Kidney (tissue), 14 donors: Measurements from ENCODE around the gene RBM23. TPM values are rescaled to one million over a fixed set of nuclear protein-coding genes. Genes with fewer than 3 reads are reported as not detected.

ENCODE experiments used
- DNase-seq, 5 donors: peaks; one replicate each; pipeline ENCODE4 v3.0.0-alpha.2; 2013 to 2020
- FAIRE-seq: peaks from 2 replicates; lab custom pipeline; 2012; peaks lifted over from hg19 to GRCh38; lab: Jason Lieb, UNC
- H3K27ac ChIP-seq, 2 donors: one replicate each; pipeline ENCODE4 v1.7.0; 2013; ENCODE audit warnings: low read depth in 2 of 2, low read length in 2 of 2, inconsistent platforms in 1 of 2
- H3K27me3 ChIP-seq: one replicate; pipeline ENCODE4 v1.7.1; 2013; ENCODE audit warnings: low read length, inconsistent platforms; ENCODE audit not compliant: control insufficient read depth, insufficient read depth
- H3K36me3 ChIP-seq, 3 donors: one replicate each; pipeline versions ENCODE4 v1.7.0 to v1.7.1; 2013; ENCODE audit warnings: low read length in 3 of 3, control low read depth in 1 of 3, inconsistent platforms in 1 of 3; ENCODE audit not compliant: insufficient read depth in 3 of 3, control insufficient read depth in 2 of 3
- H3K4me1 ChIP-seq, 3 donors: one replicate each; pipeline versions ENCODE4 v1.7.0 to v1.7.1; 2013; ENCODE audit warnings: low read length in 3 of 3, inconsistent platforms in 1 of 3, low read depth in 1 of 3; ENCODE audit not compliant: control insufficient read depth in 2 of 3, insufficient read depth in 2 of 3
- H3K4me3 ChIP-seq, 3 donors: one replicate each; pipeline versions ENCODE4 v1.7.0 to v1.8.1; 2013; ENCODE audit warnings: low read length in 3 of 3, control low read depth in 1 of 3, inconsistent platforms in 1 of 3
- H3K9ac ChIP-seq, 3 donors: one replicate each; pipeline versions ENCODE4 v1.7.0 to v1.7.1; 2013; ENCODE audit warnings: low read length in 3 of 3, control low read depth in 1 of 3, inconsistent platforms in 1 of 3
- H3K9me3 ChIP-seq, 3 donors: one replicate each; pipeline versions ENCODE4 v1.7.0 to v1.7.1; 2013; ENCODE audit warnings: low read length in 3 of 3, control low read depth in 1 of 3, inconsistent platforms in 1 of 3; ENCODE audit not compliant: control insufficient read depth in 2 of 3, insufficient read depth in 1 of 3
- CTCF ChIP-seq: IDR thresholded peaks from 3 replicates; pipeline ENCODE4 v1.5.1; 2012; ENCODE audit warnings: mild to moderate bottlenecking, moderate library complexity, borderline replicate concordance; ENCODE audit not compliant: insufficient read depth; ENCODE audit errors: extremely low read depth
- intact Hi-C: fragments of 100-400 bp; cut with DNase I; formaldehyde crosslinking; loops from one replicate; pipeline ENCODE4 v1.11.1; 2022
- polyA plus RNA-seq: library from polyadenylated mRNA; stranded (reverse); fragments of 350-450 nt; fragmentation: Illumina TruSeq; extraction: RNeasy Lipid Tissue Mini Kit (QIAGEN cat#74804); gene quantifications from one replicate; pipeline ENCODE4 v1.2.3, GENCODE V29; 2014; ENCODE audit warnings: low read depth, low replicate concordance; ENCODE audit not compliant: insufficient read depth
- total RNA-seq: library from RNA; stranded (reverse); fragmentation: NEBNext Ultra II Directional; extraction: Animal tissue kit (Norgen Biotek cat#: 25700); gene quantifications from one replicate; pipeline ENCODE4 v1.2.1, GENCODE V29; 2021
- donor health status: control.
- donor health status: control.
- donor health status: control.
- donor health status: control.
- donor health status: control.
- donor health status: DM: yes; HTN: yes; CAD: no.
- donor health status: Normal renal cell carcinoma (clear cell type).

RBM23 gene
- total and polyA plus RNA-seq, 2 donors from 2014 or later, result 44.8 to 93.6 TPM

GRCh38 chr14:22870811-22871223, 48.1 kb downstream of the RBM23 start:
- TF ChIP-seq CTCF, result no peak
- Histone ChIP-seq H3K4me1 (peaks cover 6 to 12% (median 6%) of the 10 kb centered on the region in 3 donors), H3K9ac (peak overlapping the region; percentile 39 to 89 (median 47)), H3K9me3 (no peaks in the 10 kb centered on the region), H3K27ac (peak overlapping the region; percentile 98 to 99), H3K36me3 (peaks cover 0 to 29% (median 17%) of the 10 kb centered on the region in 3 donors), H3K4me3 (peak overlapping the region; percentile 63 to 92 (median 75)), H3K27me3 (no peaks in the 10 kb centered on the region)
- intact Hi-C loops, result no loop called here
- FAIRE-seq, result no peak
- no peak for DNase-seq

- Histone ChIP-seq H3K4me1 (peaks cover 0 to 6% (median 4%) of the 10 kb centered on the region in 3 donors), H3K36me3 (no peaks in the 10 kb centered on the region), H3K27ac (no peak overlapping the region), H3K27me3 (no peaks in the 10 kb centered on the region), H3K9ac (no peak overlapping the region), H3K4me3 (no peak overlapping the region), H3K9me3 (no peaks in the 10 kb centered on the region)
- FAIRE-seq (no peak), DNase-seq (peak in 1 of 5 donors; percentile 29)
- intact Hi-C loops, result no loop called here
- no peak for TF ChIP-seq CTCF
Observed at GRCh38 chr14:22866874-22867273, 52.1 kb downstream of the RBM23 start.

GRCh38 chr14:22865424-22866405, 53.2 kb downstream of the RBM23 start:
- Histone ChIP-seq H3K27me3 (no peaks in the 10 kb centered on the region), H3K9ac (no peak overlapping the region), H3K4me1 (peaks cover 0 to 3% (median 2%) of the 10 kb centered on the region in 3 donors), H3K27ac (no peak overlapping the region), H3K36me3 (no peaks in the 10 kb centered on the region), H3K9me3 (no peaks in the 10 kb centered on the region), H3K4me3 (no peak overlapping the region)
- intact Hi-C loops, result no loop called here
- no peak for TF ChIP-seq CTCF
- FAIRE-seq, result no peak
- DNase-seq, result peak in 1 of 5 donors; percentile 18
